SJSA1 (cell line): ENCODE data around the gene DLL1. TPM values are rescaled to one million over a fixed set of nuclear protein-coding genes. Genes with fewer than 3 reads are reported as not detected.
"Not testable (repeated sequence)": the region's sequence is repeated elsewhere in the genome, so short reads cannot be mapped to it uniquely, and the experiment has no call there.

Experiments
- DNase-seq, 2 experiments: peaks; one replicate each; pipeline ENCODE4 v3.0.0-alpha.2; 2015 to 2020; ENCODE audit warnings: low spot score in 2 of 2, low read depth in 1 of 2
- H3K27ac ChIP-seq: fragments of 250-450 bp; sonication (Bioruptor Pico); 2 replicates; pipeline ENCODE4 v1.5.1; 2020; ENCODE audit warnings: mild to moderate bottlenecking, moderate library complexity
- H3K27me3 ChIP-seq: fragments of 250-450 bp; sonication (Bioruptor Pico); replicated peaks from 2 replicates; pipeline ENCODE4 v1.5.1; 2020; ENCODE audit warnings: mild to moderate bottlenecking, moderate library complexity
- H3K36me3 ChIP-seq: fragments of 250-450 bp; sonication (Bioruptor Pico); 2 replicates; pipeline ENCODE4 v1.5.1; 2020; ENCODE audit warnings: mild to moderate bottlenecking
- H3K4me1 ChIP-seq: fragments of 250-450 bp; sonication (Bioruptor Pico); replicated peaks from 2 replicates; pipeline ENCODE4 v1.6.1; 2021; ENCODE audit warnings: mild to moderate bottlenecking
- H3K4me3 ChIP-seq: fragments of 250-450 bp; sonication (Bioruptor Pico); 2 replicates; pipeline ENCODE4 v1.5.1; 2020; ENCODE audit warnings: mild to moderate bottlenecking
- H3K9me3 ChIP-seq: fragments of 250-450 bp; sonication (Bioruptor Pico); replicated peaks from 2 replicates; pipeline ENCODE4 v1.5.1; 2020; ENCODE audit warnings: mild to moderate bottlenecking
- total RNA-seq: library from RNA; depleted of rRNA; stranded (reverse); fragments of >200 nt; shearing (Covaris generic); gene quantifications from 2 replicates; pipeline ENCODE4 v1.2.3, GENCODE V29; 2014

Gene DLL1
- total RNA-seq, 1 experiment from 2014 or later: 0.03 TPM

DNA sequence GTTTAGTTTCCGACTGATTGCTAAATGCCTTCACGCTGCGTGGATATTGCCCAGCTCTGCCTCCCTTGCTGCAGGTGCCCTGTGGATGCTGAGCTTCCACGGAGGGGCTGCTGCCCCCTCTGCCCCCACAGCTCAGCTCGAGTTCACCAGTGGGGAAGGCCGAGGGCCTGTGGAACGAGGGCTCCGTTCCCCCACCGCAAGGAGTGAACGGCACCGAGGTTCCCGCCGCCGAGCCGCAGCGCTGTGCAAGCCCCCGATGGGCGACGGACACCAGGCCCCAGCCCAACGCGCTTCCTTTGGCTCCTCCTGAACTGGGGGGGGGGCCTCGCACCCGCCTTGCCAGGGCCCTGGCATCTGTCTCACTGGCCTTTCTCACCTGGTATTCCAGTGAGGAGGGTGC lies 17.7 kb downstream of the DLL1 start:
- DNase-seq: no peak
- Histone ChIP-seq H3K9me3 (no peaks in the 10 kb centered on the region), H3K27ac (no peak overlapping the region), H3K4me1 (no peaks in the 10 kb centered on the region), H3K4me3 (no peak overlapping the region), H3K36me3 (no peaks in the 10 kb centered on the region), H3K27me3 (peaks cover 4% of the 10 kb centered on the region; the same call in 1 of the 2 replicates)

DNA sequence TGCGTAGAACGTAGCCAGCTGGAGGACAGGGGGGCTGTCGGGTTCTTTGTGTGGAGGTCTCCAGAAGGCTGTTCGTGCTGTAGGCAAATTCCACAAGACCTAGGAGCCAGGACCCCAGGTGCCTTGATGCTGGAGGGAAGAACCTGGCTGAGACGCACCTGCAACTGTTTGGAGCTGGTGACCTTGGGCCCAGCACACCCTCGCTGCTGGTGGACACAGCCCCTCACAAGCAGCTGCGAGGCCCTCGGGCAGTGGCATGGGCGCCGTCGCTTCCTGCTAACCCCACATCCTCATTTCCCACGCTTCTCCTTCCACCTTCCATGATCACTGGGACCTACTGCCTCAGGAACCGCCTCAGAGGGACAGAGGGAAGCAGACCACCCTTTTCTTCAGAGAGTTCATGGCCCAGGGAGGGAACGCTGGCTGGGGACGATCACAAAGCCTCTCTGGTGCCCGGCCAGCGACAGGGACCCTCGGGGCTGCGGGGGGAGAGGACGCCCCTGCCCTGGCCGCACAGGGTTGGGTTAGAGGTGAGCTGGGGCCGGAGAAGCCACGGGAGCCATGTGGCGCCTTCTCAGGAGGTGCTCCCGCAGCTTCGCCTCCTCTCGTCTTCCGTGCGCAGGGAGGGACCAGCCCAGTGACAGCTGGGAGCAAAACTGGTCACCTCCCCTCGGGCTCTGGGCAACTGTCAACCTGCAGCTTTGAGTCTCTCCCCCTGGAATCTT lies 18.4 kb downstream of the DLL1 start:
- Histone ChIP-seq H3K36me3 (no peaks in the 10 kb centered on the region), H3K4me3 (no peak overlapping the region), H3K27me3 (peaks cover 1% of the 10 kb centered on the region; the same call in 1 of the 2 replicates), H3K4me1 (no peaks in the 10 kb centered on the region), H3K9me3 (no peaks in the 10 kb centered on the region), H3K27ac (no peak overlapping the region)
- DNase-seq: no peak

DNA sequence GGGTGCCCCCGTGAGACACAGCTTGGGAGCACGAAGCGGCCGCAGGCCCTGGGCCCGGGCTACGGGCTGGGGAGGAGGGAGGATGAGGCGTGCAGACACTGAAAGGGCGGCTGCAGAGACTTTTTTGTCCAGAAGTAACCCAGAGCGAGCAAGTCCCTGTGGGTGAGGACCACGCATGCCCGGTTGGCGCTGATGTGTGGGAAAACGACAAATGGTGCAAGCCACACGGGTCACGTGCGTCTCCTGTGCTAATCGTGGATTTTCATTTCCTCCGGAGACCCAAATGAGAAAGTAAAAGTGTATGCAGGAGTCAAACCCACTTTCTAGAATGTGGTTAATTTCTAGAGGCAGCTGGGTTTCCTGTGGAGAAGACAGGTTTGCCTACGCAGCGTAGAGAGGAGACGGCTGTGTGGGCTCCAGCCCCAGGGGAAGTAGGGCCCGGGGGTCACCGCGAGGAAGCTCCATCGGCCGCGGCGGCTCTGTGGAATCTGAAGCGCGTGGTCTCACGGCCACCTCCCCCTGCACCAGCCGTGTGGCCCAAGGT lies 19.0 kb downstream of the DLL1 start:
- no peaks in the 10 kb centered on the region for H3K27me3 ChIP-seq
- H3K4me1 ChIP-seq: no peaks in the 10 kb centered on the region
- H3K9me3 ChIP-seq: no peaks in the 10 kb centered on the region
- H3K27ac ChIP-seq: no peak overlapping the region
- DNase-seq: no peak
- H3K4me3 ChIP-seq: no peak overlapping the region
- H3K36me3 ChIP-seq: no peaks in the 10 kb centered on the region

DNA sequence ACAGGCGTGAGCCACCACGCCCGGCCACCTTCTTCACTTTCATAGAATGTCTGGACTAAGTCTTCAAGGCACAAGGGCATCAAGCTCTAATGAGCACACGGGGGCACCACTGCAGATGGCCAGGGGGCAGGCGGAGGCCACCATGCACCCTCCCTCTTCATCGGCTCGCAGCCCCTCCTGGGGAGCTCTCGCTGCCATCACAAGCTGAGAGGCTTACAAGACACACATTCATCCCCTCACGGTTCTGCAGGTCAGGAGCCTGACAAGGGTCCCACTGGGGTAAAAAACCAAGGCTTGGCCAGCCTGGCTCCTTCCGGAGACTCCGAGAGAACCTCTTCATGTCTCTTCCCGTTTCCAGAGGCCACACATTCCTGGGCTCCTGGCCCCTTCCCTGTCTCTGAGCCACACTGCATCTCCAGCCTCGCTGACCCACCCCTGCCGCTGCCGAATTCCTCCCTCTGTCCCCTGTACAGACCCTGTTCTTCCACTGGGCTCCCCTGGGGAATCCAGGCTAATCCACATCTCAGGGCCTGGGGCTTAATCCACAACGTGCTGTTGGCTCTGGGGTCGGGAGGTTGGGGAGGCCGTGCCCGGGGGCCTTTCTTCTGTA lies 19.8 kb downstream of the DLL1 start:
- Histone ChIP-seq H3K4me1 (no peaks in the 10 kb centered on the region), H3K4me3 (no peak overlapping the region), H3K27ac (no peak overlapping the region), H3K9me3 (no peaks in the 10 kb centered on the region), H3K36me3 (no peaks in the 10 kb centered on the region), H3K27me3 (no peaks in the 10 kb centered on the region)
- no peak for DNase-seq

DNA sequence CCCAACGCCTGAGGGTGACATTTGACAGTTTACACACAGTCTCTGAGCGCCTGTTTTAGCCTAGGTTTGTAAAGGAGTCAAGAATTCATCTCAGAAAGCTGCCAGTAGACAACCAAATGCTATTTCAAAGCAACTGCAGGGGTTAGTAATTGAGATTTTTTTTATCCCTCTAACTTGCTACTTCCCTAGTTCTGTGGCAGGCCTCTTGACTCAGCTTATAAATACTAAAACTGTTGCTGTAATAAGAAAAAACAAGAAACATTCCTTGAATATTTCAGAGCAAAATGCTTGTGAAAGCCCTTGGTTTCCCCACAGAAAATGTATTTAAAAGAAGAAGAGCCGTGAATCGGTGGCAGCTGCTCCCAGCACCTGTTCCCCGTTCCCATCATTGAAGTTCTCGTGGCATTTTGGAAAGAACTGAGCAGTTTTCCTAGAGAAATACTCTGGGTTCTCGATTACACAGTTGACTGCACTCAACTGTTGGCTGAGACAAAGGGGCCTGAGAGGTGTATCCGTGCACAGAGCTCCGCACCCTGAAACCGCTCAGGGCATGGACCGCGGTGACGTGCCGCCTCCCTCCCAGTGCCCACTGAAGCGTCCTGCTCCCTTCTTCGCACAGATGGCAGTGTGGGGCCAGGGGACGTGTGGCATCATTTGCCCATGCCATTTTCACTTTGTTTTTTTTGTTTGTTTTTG lies 20.9 kb downstream of the DLL1 start:
- no peak overlapping the region for H3K4me3 ChIP-seq
- no peak for DNase-seq

DNA sequence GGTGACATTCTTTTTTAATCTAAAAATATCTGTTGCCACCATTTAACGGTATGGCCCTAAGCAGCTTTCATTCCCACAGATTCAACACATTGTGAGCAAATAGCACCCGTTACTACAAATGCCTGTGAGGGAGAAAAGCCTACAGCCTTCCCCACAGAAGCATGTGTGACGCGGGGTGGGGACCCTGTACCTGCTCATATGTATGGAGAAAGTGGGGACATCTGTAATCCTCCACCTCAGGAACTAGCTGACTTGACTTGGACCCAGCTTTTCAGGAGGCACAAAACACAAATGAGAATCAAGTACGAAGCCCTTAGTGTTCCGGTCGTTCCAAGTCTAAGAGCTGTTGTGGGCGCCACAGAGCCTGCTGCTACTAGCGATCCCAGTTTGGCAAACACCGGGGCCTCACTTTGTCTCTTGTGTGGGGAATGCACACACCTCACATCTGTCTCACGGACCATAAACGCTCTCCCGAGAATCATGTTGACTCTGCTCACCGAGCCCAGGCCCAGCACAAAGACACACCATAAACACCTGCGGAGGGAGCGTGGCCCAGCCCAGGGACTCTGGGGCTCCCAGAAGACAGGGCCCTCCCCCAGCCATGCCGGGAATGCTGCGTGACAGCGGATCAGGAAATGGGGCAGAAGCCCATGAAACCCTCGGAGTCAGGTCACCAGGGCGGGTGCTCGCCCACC lies 21.6 kb downstream of the DLL1 start:
- Histone ChIP-seq H3K9me3 (no peaks in the 10 kb centered on the region), H3K27ac (no peak overlapping the region), H3K36me3 (no peaks in the 10 kb centered on the region), H3K4me1 (no peaks in the 10 kb centered on the region), H3K4me3 (no peak overlapping the region), H3K27me3 (no peaks in the 10 kb centered on the region)
- DNase-seq: no peak

More for the DNA sequence above, 20.9 kb downstream of the DLL1 start:
- H3K9me3 ChIP-seq: no peaks in the 10 kb centered on the region
- H3K4me1 ChIP-seq: no peaks in the 10 kb centered on the region
- H3K27me3 ChIP-seq: no peaks in the 10 kb centered on the region
- H3K27ac ChIP-seq: no peak overlapping the region
- no peaks in the 10 kb centered on the region for H3K36me3 ChIP-seq

DNA sequence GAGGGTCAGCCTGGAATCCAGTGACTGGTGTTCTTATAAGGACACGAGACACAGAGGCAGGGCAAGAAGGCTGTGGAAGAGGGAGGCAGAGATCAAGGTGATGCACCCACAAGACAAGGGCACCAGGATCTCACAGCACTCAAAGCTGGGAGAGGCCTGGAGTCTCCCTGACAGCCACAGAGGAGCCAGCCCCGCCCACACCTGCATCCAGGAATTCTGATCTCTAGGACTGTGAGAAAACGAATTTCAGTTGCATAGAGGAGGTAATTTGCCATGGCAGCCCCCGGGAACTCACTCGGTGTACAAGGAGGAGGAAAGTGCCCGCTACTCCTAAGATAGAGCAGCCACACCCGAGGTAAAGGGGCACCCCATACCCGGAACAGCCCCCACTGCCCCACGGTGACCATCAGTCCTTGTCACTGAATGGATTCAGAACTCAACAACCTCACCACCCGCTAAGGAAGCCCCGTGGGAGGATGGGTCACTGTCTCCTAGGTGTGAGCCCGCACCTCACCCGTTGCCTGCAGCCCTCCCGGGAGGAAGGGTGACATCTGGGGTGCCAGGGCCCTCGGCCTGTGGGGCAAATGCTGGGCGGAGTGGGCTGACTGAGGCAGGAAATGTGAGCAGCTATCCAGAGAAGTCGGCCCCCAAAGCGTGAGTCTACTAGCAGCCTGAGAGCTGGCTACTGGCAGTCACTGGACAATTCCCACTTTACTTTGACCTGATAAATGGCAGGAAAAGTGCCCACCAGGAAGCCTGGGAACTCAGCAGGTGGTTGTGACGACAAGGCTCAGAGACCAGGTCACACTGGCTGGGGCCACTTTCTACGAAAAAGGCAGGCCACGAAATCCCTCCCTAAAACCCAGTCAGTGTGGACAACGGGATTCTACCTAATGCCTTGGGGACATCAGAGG lies 22.4 kb downstream of the DLL1 start:
- Histone ChIP-seq H3K27ac (no peak overlapping the region), H3K4me1 (no peaks in the 10 kb centered on the region), H3K4me3 (no peak overlapping the region), H3K9me3 (no peaks in the 10 kb centered on the region), H3K36me3 (no peaks in the 10 kb centered on the region), H3K27me3 (no peaks in the 10 kb centered on the region)
- DNase-seq: no peak

DNA sequence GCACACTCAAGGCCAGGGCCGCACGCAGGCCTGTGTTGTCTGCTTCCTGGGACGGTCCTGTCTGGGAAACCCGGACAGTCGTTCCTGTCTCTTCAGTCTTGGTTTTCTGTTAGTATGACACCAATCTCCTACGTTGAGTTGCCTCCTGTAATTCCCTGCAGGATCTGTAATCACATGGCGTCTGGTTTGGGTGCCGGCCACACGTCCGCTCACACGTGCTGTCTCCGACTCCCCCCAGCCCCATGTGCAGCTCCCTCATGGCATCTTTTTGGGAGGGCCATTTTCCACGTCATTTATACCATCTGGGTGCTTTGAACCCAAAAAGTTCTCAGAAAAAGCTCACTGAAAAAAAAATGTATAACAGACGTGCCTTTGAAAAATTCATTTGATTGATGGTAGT lies 23.2 kb downstream of the DLL1 start:
- H3K4me3 ChIP-seq: no peak overlapping the region
- no peaks in the 10 kb centered on the region for H3K36me3 ChIP-seq
- H3K4me1 ChIP-seq: no peaks in the 10 kb centered on the region
- H3K9me3 ChIP-seq: no peaks in the 10 kb centered on the region
- DNase-seq: no peak
- H3K27me3 ChIP-seq: no peaks in the 10 kb centered on the region
- no peak overlapping the region for H3K27ac ChIP-seq

DNA sequence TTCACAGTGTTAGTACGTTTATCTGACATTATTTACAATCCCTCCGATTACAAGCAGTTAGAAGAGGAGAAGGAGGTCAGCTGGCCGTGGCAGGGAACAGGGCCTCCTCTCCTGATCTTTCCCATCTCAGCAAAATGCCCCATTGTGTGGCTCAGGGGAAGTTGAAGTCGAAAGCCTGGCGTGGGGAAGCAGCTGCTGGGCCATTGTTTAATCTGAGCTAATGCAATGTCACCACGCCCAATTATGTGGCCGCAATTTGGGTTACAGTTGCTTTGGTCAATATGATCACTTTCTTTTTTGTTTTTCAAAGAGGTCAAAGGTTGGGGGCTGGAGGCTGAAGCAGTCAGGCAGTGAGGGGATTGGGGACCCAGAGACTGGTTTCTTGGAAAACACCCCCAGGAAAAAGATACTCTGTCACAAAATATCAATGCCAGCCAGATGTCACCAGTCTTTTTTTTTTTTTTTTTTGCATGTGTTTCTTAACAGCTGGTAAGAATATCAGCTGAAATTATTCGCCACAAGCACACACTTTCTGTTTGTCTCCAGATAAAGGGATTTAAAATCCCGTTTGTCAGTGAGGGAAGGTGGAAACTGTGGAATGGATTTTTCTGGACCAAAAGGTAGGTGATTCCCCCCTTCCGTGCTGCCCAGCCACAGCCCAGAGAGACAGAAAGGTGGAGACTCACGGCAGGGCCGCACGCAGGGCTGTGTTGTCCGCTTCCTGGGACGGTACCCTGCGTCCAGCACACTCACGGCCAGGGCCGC lies 24.6 kb downstream of the DLL1 start:
- no peak overlapping the region for H3K4me3 ChIP-seq
- DNase-seq: no peak
- H3K27ac ChIP-seq: no peak overlapping the region

DNA sequence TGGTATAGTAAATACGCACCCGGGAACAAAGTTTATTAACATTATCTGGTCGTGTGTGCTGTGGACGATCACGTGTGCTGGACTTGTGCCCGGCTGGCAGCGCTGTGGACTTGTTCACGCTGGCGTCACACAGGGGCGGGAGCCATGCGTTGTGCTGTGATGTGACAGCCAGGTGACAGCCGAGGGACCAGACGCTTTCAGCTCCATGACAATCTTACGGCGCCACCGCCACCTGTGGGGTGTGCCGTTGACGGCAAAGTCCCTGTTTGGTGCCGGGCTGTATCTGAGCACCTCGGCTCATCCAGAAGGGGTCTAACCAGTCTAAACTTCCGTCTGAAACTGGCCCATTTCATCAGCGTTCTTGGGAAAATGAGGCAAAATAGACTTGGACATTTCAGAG lies 25.2 kb downstream of the DLL1 start:
- Histone ChIP-seq H3K27ac (no peak overlapping the region), H3K36me3 (no peaks in the 10 kb centered on the region), H3K27me3 (no peaks in the 10 kb centered on the region), H3K4me1 (no peaks in the 10 kb centered on the region), H3K4me3 (no peak overlapping the region), H3K9me3 (no peaks in the 10 kb centered on the region)
- DNase-seq: no peak

More for the DNA sequence above, 24.6 kb downstream of the DLL1 start:
- Histone ChIP-seq H3K4me1 (no peaks in the 10 kb centered on the region), H3K36me3 (no peaks in the 10 kb centered on the region), H3K9me3 (no peaks in the 10 kb centered on the region), H3K27me3 (no peaks in the 10 kb centered on the region)

DNA sequence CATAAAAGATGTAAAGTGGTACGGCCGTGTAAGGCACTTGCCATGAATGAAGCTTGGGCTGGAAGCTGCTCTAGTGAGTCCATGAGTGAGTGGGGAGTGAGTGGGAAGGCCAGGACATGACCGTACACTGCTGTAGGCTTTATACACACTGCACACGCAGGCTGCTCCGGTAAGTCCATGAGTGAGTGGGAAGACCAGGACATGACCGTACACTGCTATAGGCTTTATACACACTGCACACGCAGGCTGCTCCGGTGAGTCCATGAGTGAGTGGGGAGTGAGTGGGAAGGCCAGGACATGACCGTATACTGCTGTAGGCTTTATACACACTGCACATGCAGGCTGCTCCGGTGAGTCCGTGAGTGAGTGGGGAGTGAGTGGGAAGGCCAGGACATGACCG lies 26.2 kb downstream of the DLL1 start:
- H3K4me3 ChIP-seq, H3K27ac ChIP-seq, DNase-seq, H3K4me1 ChIP-seq, H3K27me3 ChIP-seq, H3K36me3 ChIP-seq, H3K9me3 ChIP-seq: not testable (repeated sequence)

DNA sequence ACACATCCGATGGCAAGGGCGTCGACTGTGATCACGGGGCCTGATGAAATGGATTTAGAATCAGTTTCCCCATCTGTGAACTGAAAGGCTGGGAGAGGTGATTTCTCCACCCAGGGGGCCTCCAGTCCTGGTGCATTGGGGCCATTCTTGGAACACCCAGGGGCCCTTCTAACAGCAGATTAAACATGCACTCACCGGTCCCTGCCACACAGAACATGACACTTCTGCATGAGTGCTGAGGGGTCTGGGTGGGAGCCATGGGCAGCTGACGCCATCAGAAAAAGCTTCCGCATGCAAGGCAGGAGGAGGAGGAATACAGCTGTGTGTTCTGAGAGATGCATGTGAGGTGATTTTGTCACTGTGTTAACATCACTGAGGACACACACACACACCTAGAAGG lies 26.8 kb downstream of the DLL1 start:
- no peaks in the 10 kb centered on the region for H3K9me3 ChIP-seq
- no peak overlapping the region for H3K27ac ChIP-seq
- H3K4me3 ChIP-seq: no peak overlapping the region
- H3K36me3 ChIP-seq: no peaks in the 10 kb centered on the region
- H3K4me1 ChIP-seq: no peaks in the 10 kb centered on the region
- DNase-seq: no peak
- H3K27me3 ChIP-seq: peaks cover 2% of the 10 kb centered on the region; the same call in 1 of the 2 replicates
